Limb (tissue), 2 donors: ENCODE results near the gene LCP1.

Experiments used
- DNase-seq, 2 donors: peaks; one replicate each; pipeline ENCODE4 v3.0.0-alpha.2; 2016; ENCODE audit errors: extremely low spot score in 2 of 2

The LCP1 gene

GRCh38 chr13:46158983-46159382 is 23.0 kb downstream of the LCP1 start:
- DNase-seq, result no peak

GRCh38 chr13:46158222-46158621 is 23.8 kb downstream of the LCP1 start:
- no peak for DNase-seq

- DNase-seq, result no peak
Observed at GRCh38 chr13:46154136-46154801, 27.7 kb downstream of the LCP1 start.

GRCh38 chr13:46152627-46153328 is 29.2 kb downstream of the LCP1 start:
- DNase-seq, result no peak

GRCh38 chr13:46150134-46150693 is 31.8 kb downstream of the LCP1 start:
- no peak for DNase-seq

GRCh38 chr13:46149272-46150133 is 32.5 kb downstream of the LCP1 start:
- no peak for DNase-seq

- no peak for DNase-seq
Observed at GRCh38 chr13:46146898-46147297, 35.1 kb downstream of the LCP1 start.

- DNase-seq, result no peak
Observed at GRCh38 chr13:46145950-46146349, 36.0 kb downstream of the LCP1 start.

- DNase-seq, result no peak
Observed at GRCh38 chr13:46145135-46145534, 36.8 kb downstream of the LCP1 start.

- DNase-seq, result no peak
Observed at GRCh38 chr13:46143184-46143701, 38.7 kb downstream of the LCP1 start.

- DNase-seq, result no peak
Observed at GRCh38 chr13:46142776-46143175, 39.2 kb downstream of the LCP1 start.

- DNase-seq, result no peak
Observed at GRCh38 chr13:46140044-46140443, 41.9 kb downstream of the LCP1 start.

GRCh38 chr13:46137627-46138317 is 44.2 kb downstream of the LCP1 start:
- DNase-seq, result no peak

GRCh38 chr13:46136688-46137087 is 45.3 kb downstream of the LCP1 start:
- DNase-seq, result no peak

- no peak for DNase-seq
Observed at GRCh38 chr13:46134961-46135522, 46.9 kb downstream of the LCP1 start.

GRCh38 chr13:46134494-46134893 is 47.5 kb downstream of the LCP1 start:
- no peak for DNase-seq

- DNase-seq, result no peak
Observed at GRCh38 chr13:46132109-46132508, 49.9 kb downstream of the LCP1 start.

GRCh38 chr13:46131705-46132104 is 50.3 kb downstream of the LCP1 start:
- DNase-seq, result no peak

GRCh38 chr13:46129955-46130618 is 51.9 kb downstream of the LCP1 start:
- no peak for DNase-seq

- DNase-seq, result no peak
Observed at GRCh38 chr13:46129124-46129523, 52.9 kb downstream of the LCP1 start.
